ENCODE measurements around the gene PRCC. TPM values are rescaled to one million over a fixed set of nuclear protein-coding genes. Genes with fewer than 3 reads are reported as not detected.

Gene PRCC
- total and polyA plus RNA-seq, 2 of the 8 experiments (the other 6 are each of a cell fraction or from before 2014, with no cell fraction given) = 95.2 to 115 TPM

DNA sequence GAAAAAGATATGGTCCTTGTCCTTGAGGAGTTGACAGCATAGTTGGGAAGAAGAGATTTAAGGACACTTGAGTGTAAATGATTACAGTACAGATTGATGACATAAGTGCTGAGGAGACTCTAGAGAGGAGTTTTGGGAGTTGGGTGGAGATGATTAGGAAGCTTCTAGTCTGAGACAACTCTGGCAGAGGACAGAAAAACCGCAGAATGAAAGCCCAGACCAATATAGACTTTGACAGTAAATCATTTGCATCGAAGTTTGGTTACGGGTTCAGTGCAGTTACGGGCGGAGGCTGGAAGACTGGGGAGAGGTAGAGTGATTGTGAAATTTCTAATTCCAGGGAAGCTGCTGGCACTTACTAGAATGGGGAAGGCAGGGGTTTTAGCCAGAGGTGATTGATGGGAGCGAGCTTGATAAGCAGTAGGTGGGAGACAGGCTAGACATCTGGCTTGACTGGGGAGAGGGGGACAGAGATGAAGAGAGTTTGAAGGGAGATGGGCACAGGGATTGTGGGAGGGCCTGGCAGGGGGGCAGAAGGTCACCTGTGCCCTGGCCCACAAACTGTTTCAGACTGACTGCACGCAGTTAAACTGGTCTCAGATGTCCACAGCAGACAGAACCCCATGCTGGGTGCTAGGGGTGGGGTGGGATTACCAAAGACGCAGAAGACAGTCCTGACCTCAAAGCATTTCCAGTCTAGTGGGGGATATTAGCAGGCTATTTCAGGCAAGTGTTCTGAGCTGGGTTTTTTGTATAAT lies 29.2 kb downstream of the PRCC start (continued):
- TF ChIP-seq CHD7 (IDR thresholded peaks at IDR 0.05; ENCODE audit: insufficient replicate concordance, low read length) (no peak), TAF7 (optimal IDR thresholded peaks at IDR 0.05; ENCODE audit: borderline replicate concordance, low read depth, low read length) (no peak), SAP30 (IDR thresholded peaks at IDR 0.05; ENCODE audit: insufficient read depth, insufficient replicate concordance, low read length) (no peak)
